Hippocampal formation (tissue), 2 donors: ENCODE results near the gene LAMA5.

Source experiments
- DNase-seq, 2 donors: peaks; one replicate each; lab custom pipeline; 2025; lab: John Stamatoyannopoulos, UW

LAMA5 gene

GRCh38 chr20:62372042-62372993, 5.2 kb upstream of the LAMA5 start:
- no peak for DNase-seq

GRCh38 chr20:62371588-62372041, 4.5 kb upstream of the LAMA5 start:
- no peak for DNase-seq

- no peak for DNase-seq
Observed at GRCh38 chr20:62370807-62371587, 3.9 kb upstream of the LAMA5 start.

DNA sequence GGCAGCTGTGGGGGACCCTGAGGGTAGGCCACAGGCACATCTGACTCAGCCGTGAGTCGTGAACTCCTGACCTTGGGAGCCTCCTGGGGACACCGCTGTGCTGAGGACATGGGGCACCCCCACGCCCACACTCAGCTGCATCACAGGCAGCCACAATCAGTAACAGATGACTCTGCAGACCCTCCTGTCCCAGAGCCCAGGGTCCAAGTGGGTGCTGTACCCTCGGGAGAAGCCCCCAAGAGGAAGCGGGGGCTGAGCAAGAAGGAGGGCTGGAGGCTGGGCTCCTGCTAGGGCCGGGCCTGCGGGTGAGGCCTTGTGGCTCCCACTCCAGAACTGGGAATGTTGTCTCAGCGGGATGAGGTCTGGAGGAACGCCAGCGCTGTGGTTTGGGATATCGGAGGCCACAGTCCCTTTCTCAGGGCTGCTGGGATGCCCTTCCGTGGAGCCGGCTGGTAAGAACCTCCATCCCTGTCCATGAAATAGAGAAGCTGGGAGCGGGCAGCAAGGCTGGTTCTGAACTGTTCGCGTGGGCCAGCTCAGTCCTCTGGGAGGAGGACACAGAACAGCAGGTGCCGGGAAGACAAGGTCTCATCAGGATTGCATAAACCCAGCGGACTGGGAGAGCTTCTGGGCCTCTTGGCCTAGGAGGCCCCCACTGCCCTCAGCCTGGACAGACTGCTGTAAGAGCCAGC, 3.1 kb upstream of the LAMA5 start:
- no peak for DNase-seq

- DNase-seq = no peak
Observed at GRCh38 chr20:62369815-62370114, 2.7 kb upstream of the LAMA5 start.

DNA sequence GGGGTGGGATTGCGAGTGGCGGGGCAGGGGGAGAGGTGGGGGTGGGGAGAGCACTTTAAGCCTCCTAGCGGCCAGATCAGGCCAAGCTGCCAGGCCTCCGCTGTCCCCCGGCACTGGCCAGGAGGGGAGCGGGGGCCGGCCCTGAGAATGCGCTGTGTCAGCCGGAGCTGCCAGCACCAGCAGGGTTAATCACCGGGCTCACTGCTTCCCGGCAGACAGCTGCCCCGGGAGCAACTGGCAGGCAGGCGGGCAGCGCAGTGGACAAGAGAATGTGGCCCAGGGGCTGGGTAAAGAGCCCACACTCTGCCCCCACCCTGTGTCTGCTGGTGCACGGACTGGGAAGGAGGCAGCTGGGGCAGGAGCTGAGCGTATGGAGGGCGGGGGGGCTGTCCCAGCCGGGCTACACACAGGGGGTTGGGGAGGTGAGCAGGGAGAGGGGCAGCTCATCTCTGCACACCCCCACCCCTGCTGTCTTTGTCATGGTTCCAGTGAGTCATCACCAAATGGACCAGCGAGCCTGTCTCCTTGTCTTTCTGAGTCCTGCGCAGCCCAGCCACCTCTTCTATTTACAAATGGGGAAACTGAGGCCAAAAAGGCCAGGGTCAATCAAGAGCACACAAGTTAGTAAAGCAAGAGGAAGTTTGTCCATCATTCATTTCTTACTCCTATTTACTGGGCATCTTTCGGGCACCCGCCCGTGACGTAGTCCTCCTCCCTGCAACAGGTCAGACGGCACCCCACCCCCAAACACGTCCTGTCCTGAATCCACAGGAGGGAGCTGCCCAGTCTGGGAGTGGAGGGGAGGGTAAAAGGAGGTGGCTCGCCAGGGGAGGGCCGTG, 2.1 kb upstream of the LAMA5 start:
- no peak for DNase-seq

DNA sequence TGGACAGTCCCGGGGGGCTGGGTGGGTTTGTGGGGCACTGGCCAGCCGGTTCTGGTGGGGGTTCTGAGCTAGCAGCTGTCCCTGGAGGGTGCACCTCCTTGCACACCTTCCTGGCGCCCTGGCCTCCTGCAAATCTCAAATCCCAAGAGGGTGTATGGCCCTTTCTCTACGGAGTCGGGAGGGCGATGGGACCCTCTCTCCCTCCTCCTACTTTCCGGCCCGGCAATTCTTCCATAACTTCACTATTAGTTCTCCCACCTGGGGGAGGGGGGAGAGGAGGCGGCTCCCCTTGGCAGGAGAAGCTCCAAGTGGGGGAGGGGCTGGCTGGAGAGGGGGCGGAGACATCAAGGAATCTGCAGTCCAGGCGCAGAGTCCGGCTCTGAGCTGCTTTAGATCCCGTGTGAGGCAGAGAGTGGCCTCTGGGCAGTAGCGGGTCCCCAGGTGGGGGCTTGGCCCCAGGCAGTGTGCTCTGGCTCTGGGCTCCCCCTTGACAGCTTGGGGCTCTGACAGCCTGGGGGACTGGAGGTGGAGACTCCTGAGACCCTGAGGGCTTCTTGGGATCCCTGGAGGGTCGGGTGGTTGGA, 1.4 kb upstream of the LAMA5 start:
- no peak for DNase-seq

- DNase-seq = no peak
Observed at GRCh38 chr20:62367633-62368391, 700 bp upstream of the LAMA5 start.

DNA sequence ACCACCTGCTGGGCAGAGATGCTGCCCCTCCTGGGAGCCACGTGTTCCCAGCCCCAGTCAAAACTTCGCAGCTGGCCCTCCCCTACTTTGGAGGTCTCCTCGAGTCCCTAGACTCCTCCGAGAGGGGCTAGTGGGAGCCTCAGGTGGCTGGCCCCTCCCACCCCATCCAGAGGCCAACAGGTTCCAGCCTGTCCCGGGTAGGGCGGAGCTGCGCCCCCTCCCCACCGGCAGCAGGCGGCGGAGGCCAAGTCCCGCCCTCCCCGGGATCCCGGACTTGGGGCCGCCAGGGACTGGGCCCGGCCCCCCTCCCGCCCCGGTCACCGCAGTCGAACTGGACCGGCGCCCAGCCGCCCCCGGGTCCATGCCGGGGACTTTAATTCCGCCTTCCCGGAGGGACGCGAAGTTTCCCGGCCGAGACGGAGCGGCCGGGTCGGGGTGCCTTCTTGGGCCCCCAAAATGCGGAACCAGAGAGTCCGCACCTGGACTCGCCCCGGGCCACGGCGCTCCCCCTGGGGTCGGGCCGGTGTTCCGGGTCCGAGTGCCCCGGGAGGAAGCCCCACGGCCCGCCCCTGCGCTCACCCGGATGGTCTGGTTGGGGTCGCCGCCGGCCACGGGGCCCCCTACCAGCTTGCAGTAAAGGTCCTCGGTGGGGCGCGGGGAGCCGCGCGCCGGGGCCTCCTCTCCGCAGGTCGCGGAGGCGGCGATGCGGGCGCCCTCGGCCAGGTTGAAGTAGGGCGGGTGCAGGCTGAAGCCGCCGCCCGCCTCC, 559 bp downstream of the LAMA5 start:
- DNase-seq = no peak

DNA sequence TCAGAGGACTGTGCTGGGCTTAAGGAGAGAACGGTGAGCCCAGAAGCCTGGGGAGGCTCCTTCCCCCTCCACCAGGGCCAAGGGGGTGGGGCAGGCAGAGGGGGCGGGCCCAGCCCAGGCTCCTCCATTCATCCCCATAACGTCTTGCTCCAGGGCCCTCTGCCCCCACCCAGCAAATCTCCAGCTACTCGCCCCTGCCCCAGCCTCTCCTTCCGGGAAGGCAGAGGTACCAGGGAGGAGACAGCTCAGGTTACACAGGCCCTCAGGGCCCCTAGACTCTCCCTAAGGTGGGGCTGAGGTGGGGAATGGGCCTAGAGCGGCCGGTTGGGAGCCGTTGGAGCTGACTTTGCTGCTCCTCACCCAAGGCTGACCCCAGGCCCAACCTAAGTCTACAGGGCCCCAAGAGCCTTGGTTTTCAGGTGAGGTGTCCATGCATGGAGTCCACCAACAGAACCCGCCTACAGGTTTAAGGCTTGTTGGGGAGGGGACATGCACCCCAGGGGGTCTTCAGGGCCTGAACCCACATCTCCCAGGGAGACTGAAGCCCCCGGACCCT, 1.2 kb downstream of the LAMA5 start:
- no peak for DNase-seq

- no peak for DNase-seq
Observed at GRCh38 chr20:62364911-62365736, 2.0 kb downstream of the LAMA5 start.

- DNase-seq = no peak
Observed at GRCh38 chr20:62363920-62364851, 2.9 kb downstream of the LAMA5 start.

DNA sequence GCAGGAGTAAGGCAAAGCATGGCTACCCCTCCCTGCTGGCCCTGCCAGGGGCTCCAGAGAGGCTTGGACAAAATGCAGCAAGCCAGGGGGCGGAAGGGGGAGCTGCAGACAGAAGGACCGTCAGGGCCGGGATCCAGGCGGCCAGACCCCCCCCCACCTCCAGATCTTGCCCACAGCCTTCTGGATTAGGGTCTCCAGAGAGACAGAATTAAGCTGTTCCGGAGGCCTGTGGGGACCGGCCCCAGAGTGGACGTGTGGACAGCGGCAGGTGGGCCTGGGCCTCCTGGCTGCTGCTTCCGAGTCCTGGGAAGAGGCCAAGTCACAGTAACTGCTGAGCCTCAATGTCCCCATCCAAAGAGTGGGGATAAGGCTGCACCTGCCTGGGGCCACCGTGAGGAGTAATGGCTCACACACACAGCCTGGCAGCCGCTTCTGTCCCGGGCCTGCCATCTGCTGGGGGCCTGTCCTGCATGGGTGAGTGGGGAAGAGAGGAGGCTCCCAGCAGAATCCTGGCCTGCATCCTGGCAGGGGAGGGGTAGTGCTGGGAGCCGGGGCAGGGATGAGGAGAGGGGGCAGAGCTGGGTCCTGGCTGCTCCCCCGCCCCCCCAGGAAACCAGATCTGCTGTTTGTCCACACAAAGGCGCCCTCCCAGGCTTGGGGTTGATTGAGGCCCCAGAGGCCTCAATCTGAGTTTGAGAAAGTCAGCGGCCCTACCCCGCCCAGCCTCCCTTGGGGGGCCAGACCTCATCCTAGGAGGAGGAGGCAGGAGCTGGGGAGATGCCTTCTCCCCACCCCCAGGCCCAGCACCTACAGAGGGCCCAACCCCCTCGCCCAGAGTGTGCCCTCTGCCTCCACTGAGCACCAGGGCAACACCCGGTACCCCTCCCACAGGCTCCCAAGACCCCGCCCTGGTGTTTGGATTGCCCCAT, 3.9 kb downstream of the LAMA5 start:
- DNase-seq = no peak

GRCh38 chr20:62362590-62362940, 4.5 kb downstream of the LAMA5 start:
- no peak for DNase-seq

DNA sequence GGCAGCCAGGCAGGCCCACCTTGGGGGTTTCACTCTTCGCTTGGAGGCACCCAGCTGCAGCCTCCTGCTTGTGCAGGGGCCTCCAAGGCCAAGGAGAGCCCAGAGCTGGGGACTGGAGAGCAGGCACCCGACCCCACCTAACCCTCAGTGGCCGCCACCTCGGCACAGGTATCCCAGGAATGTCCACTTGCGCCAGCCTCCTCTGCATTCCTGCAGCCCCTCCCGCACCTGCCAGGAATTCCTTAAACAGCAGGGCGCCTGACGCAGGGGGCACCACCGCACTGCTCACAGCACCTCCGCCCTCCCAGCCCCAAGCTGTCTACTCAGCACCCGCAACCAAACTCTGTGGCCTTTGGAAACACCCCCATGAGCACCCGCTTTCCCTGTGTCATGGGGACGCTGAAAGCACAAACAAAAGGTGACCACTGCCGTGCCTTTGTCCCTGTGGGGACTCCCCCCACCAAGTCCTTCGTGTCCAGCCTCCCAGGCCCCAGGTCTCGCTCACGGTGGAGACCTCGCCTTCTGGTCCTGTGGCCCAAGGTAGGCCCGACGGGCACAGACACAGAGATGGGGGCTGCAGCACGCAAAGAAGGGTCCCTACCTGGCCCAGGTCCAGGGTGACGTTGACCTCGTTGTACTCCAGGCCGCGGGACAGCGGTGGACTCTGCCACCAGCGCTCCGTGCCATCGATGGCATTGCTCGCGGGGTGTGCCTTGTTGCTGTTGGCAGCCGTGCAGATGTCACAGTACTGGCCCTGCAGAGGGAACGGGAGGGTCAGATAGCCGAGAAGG, 5.1 kb downstream of the LAMA5 start:
- no peak for DNase-seq
